ENCODE measurements around the gene CCDC73.
"Not testable (repeated sequence)": the region's sequence is repeated elsewhere in the genome, so short reads cannot be mapped to it uniquely, and the experiment has no call there.

DNA sequence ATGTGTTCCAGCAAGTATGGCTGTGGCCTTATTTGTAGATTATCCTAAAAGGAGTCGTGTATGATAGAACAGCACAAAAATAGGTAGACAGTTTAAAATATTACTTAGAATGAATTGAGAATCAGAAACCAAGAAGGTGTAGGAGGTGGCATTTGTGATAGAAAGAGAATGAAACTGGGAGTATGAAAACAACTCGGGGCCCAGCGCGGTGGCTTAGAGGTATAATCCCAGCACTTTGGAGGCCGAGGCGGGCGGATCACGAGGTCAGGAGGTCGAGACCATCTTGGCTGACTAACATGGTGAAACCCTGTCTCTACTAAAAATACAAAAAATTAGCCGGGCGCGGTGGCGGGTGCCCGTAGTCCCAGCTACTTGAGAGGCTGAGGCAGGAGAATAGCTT is 198.3 kb downstream of the CCDC73 start:
- TF ChIP-seq, protein P1, sequence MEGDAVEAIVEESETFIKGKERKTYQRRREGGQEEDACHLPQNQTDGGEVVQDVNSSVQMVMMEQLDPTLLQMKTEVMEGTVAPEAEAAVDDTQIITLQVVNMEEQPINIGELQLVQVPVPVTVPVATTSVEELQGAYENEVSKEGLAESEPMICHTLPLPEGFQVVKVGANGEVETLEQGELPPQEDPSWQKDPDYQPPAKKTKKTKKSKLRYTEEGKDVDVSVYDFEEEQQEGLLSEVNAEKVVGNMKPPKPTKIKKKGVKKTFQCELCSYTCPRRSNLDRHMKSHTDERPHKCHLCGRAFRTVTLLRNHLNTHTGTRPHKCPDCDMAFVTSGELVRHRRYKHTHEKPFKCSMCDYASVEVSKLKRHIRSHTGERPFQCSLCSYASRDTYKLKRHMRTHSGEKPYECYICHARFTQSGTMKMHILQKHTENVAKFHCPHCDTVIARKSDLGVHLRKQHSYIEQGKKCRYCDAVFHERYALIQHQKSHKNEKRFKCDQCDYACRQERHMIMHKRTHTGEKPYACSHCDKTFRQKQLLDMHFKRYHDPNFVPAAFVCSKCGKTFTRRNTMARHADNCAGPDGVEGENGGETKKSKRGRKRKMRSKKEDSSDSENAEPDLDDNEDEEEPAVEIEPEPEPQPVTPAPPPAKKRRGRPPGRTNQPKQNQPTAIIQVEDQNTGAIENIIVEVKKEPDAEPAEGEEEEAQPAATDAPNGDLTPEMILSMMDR (IDR thresholded peaks at IDR 0.05; ENCODE audit: insufficient read depth, low read depth, low read length): not testable (repeated sequence)
- TF ChIP-seq EZH2 (IDR thresholded peaks at IDR 0.05; ENCODE audit: insufficient read depth, low read length): not testable (repeated sequence)
